DOHH2 (cell line): ENCODE data around the gene R3HDML.
"Not testable (repeated sequence)": the region's sequence is repeated elsewhere in the genome, so short reads cannot be mapped to it uniquely, and the experiment has no call there.

Experiments used
- H3F3A ChIP-seq: fragments of 200-600 bp; sonication (generic), shearing (Covaris generic); 2 replicates; pipeline ENCODE4 v1.6.0; 2016; ENCODE audit warnings: antibody characterized with exemption, mild to moderate bottlenecking; ENCODE audit not compliant: control insufficient read depth, insufficient read depth
- H3K27ac ChIP-seq: fragments of 200-600 bp; sonication (generic); 2 replicates; pipeline ENCODE4 v1.5.1; 2014; ENCODE audit warnings: low read depth, mild to moderate bottlenecking, low read length, moderate library complexity
- H3K27me3 ChIP-seq: fragments of 200-600 bp; sonication (generic); 2 replicates; pipeline ENCODE4 v1.6.1; 2014; ENCODE audit warnings: mild to moderate bottlenecking, low read length, mixed read lengths; ENCODE audit not compliant: control insufficient read depth
- H3K36me3 ChIP-seq: fragments of 200-600 bp; sonication (generic); 2 replicates; pipeline ENCODE4 v1.6.1; 2014; ENCODE audit warnings: mild to moderate bottlenecking, low read length, moderate library complexity, mixed read lengths; ENCODE audit not compliant: control insufficient read depth
- H3K4me1 ChIP-seq: fragments of 200-600 bp; sonication (generic); 2 replicates; pipeline ENCODE4 v1.6.1; 2014; ENCODE audit warnings: mild to moderate bottlenecking, low read length, mixed read lengths; ENCODE audit not compliant: control insufficient read depth
- H3K4me2 ChIP-seq: fragments of 200-600 bp; sonication (generic); 2 replicates; pipeline ENCODE4 v1.6.0; 2014; ENCODE audit warnings: mild to moderate bottlenecking, low read length, moderate library complexity
- H3K4me3 ChIP-seq: fragments of 200-600 bp; sonication (generic); 2 replicates; pipeline ENCODE4 v1.5.1; 2014; ENCODE audit warnings: mild to moderate bottlenecking, low read length, mixed read lengths
- H3K79me2 ChIP-seq: fragments of 200-600 bp; sonication (generic); 2 replicates; pipeline ENCODE4 v1.6.1; 2014; ENCODE audit warnings: mild to moderate bottlenecking, low read length, mixed read lengths; ENCODE audit not compliant: control insufficient read depth
- H3K9me2 ChIP-seq: fragments of 200-600 bp; sonication (generic); replicated peaks from 2 replicates; pipeline ENCODE4 v1.6.1; 2014; ENCODE audit warnings: mild to moderate bottlenecking, low read length, mixed read lengths; ENCODE audit not compliant: control insufficient read depth
- H3K9me3 ChIP-seq: fragments of 200-600 bp; sonication (generic); 2 replicates; pipeline ENCODE4 v1.6.1; 2014; ENCODE audit warnings: antibody characterized with exemption, low read length, mixed read lengths; ENCODE audit not compliant: control insufficient read depth, insufficient read depth
- H4K20me1 ChIP-seq: fragments of 200-600 bp; sonication (generic); 2 replicates; pipeline ENCODE4 v1.6.0; 2014; ENCODE audit warnings: low read depth, mild to moderate bottlenecking, antibody characterized with exemption, low read length, moderate library complexity; ENCODE audit not compliant: control insufficient read depth, insufficient read depth
- CTCF ChIP-seq: fragments of 200-600 bp; sonication (generic); IDR thresholded peaks from one replicate; pipeline ENCODE4 v1.5.1; 2014; ENCODE audit warnings: antibody characterized with exemption, mild to moderate bottlenecking, low read depth, low read length; ENCODE audit not compliant: poor library complexity, severe bottlenecking
- EZH2phosphoT487 ChIP-seq: fragments of 200-600 bp; sonication (generic); IDR thresholded peaks from 2 replicates; pipeline ENCODE4 v1.6.1; 2017; ENCODE audit warnings: borderline replicate concordance, mild to moderate bottlenecking, antibody characterized with exemption, low read length, moderate library complexity, mixed read lengths

R3HDML gene

GRCh38 chr20:44291754-44292153 lies 45.1 kb upstream of the R3HDML start:
- no peak overlapping the region for H3K27ac ChIP-seq
- H4K20me1 ChIP-seq, result no peaks in the 10 kb centered on the region
- no peaks in the 10 kb centered on the region for H3F3A ChIP-seq
- no peaks in the 10 kb centered on the region for H3K79me2 ChIP-seq
- no peaks in the 10 kb centered on the region for H3K27me3 ChIP-seq
- 0 out of 2 replicates have a peak, but pooled peaks cover 4% of the 10 kb centered on the region for H3K9me3 ChIP-seq
- H3K4me2 ChIP-seq, result no peak overlapping the region
- H3K36me3 ChIP-seq, result no peaks in the 10 kb centered on the region
- no peaks in the 10 kb centered on the region for H3K4me1 ChIP-seq
- no peak overlapping the region for H3K4me3 ChIP-seq
- H3K9me2 ChIP-seq, result no peaks in the 10 kb centered on the region
- TF ChIP-seq EZH2phosphoT487 (no peak), CTCF (no peak)

GRCh38 chr20:44296011-44296410 lies 40.8 kb upstream of the R3HDML start:
- H3K9me2 ChIP-seq, result no peaks in the 10 kb centered on the region
- no peaks in the 10 kb centered on the region for H3K27me3 ChIP-seq
- H3K4me3 ChIP-seq, result no peak overlapping the region
- H3K36me3 ChIP-seq, result no peaks in the 10 kb centered on the region
- H3K4me2 ChIP-seq, result no peak overlapping the region
- H3K4me1 ChIP-seq, result no peaks in the 10 kb centered on the region
- no peaks in the 10 kb centered on the region for H3K79me2 ChIP-seq
- no peaks in the 10 kb centered on the region for H4K20me1 ChIP-seq
- no peaks in the 10 kb centered on the region for H3F3A ChIP-seq
- H3K27ac ChIP-seq, result no peak overlapping the region
- H3K9me3 ChIP-seq, result no peaks in the 10 kb centered on the region
- TF ChIP-seq CTCF (no peak), EZH2phosphoT487 (no peak)

- Histone ChIP-seq H3K4me3 (no peak overlapping the region), H3K79me2 (no peaks in the 10 kb centered on the region), H3K4me2 (no peak overlapping the region), H4K20me1 (no peaks in the 10 kb centered on the region), H3K9me2 (no peaks in the 10 kb centered on the region), H3K27ac (no peak overlapping the region), H3K9me3 (no peaks in the 10 kb centered on the region), H3K36me3 (no peaks in the 10 kb centered on the region), H3K4me1 (no peaks in the 10 kb centered on the region), H3F3A (no peaks in the 10 kb centered on the region), H3K27me3 (no peaks in the 10 kb centered on the region)
- TF ChIP-seq CTCF (no peak), EZH2phosphoT487 (no peak)
Measured at GRCh38 chr20:44297721-44298120, 39.1 kb upstream of the R3HDML start.

- not testable (repeated sequence) for H3K4me1 ChIP-seq, H3K9me3 ChIP-seq, H3K4me2 ChIP-seq, H3K4me3 ChIP-seq, H3K27me3 ChIP-seq, H4K20me1 ChIP-seq, H3F3A ChIP-seq, H3K9me2 ChIP-seq, H3K27ac ChIP-seq, H3K79me2 ChIP-seq, H3K36me3 ChIP-seq
Measured at GRCh38 chr20:44299011-44299535, 37.8 kb upstream of the R3HDML start.
